Measurements from ENCODE around the gene ANK3.
"Not testable (repeated sequence)": the region's sequence is repeated elsewhere in the genome, so short reads cannot be mapped to it uniquely, and the experiment has no call there.

- TF ChIP-seq POLR2A (IDR thresholded peaks at IDR 0.05); POLR2AphosphoS5 (IDR thresholded peaks at IDR 0.05; ENCODE audit: insufficient read depth in 1 of 2, low read depth in 1 of 2); CTCF (IDR thresholded peaks at IDR 0.05): not testable (repeated sequence)
Observed at GRCh38 chr10:60035375-60035774, 354.3 kb downstream of the ANK3 start.

Measured in vagina (tissue), 2 donors.